K562 (cell line): Measurements from ENCODE around the gene ZCCHC17. TPM values are rescaled to one million over a fixed set of nuclear protein-coding genes. Genes with fewer than 3 reads are reported as not detected.

Source experiments
- ATAC-seq: fragments of 200-7000 bp; cut with Tn5 transposase; 3 replicates; pipeline ENCODE4 v1.9.1; 2020; ENCODE audit warnings: moderate library complexity
- BruUV-seq: library from RNA; stranded (reverse); fragments of 400-500 nt; replicated peaks from 2 replicates; lab custom pipeline; 2021; lab: Mats Ljungman, UMichigan
- CTCF ChIA-PET: fragments of 300-600 bp; formaldehyde crosslinking; extraction: SDS; loops from one replicate; lab custom pipeline; 2021; ENCODE audit warnings: low intra/inter-chr PET ratio; lab: Yijun Ruan, JAX
- POLR2A ChIA-PET: fragments of 300-600, 350-650 bp; sonication (Branson Sonifier 250); formaldehyde crosslinking; extraction: SDS; loops from one replicate; lab custom pipeline; 2021; ENCODE audit warnings: antibody characterized with exemption, inconsistent platforms; lab: Yijun Ruan, JAX
- DNase-seq, 4 experiments: peaks; one replicate each; pipeline versions ENCODE4 v3.0.0 to v3.0.0-alpha.2; 2011 to 2018; ENCODE audit warnings: low spot score in 3 of 4, mixed read lengths in 3 of 4; ENCODE audit errors: extremely low read depth in 1 of 4
- FAIRE-seq: peaks from 2 replicates; lab custom pipeline; 2011; peaks lifted over from hg19 to GRCh38; lab: Jason Lieb, UNC
- H2AFZ ChIP-seq: 2 replicates; pipeline ENCODE4 v1.6.0; 2011; ENCODE audit warnings: low read depth, low read length, control low read depth, inconsistent platforms
- H3K27ac ChIP-seq: fragments of 200-600 bp; 3 replicates; pipeline ENCODE4 v1.8.0; 2011; ENCODE audit warnings: low read depth, mild to moderate bottlenecking, control low read depth, inconsistent platforms, low read length, moderate library complexity, mixed read lengths; ENCODE audit errors: extremely low read depth
- H3K27me3 ChIP-seq, 2 experiments: fragments of 300-600 bp in 1 of 2; 2 replicates in 1 of 2; 3 replicates in 1 of 2; pipeline versions ENCODE4 v1.6.0 to v1.8.0; 2011; ENCODE audit warnings: inconsistent platforms in 2 of 2, low read length in 2 of 2, mild to moderate bottlenecking in 1 of 2, mixed read lengths in 1 of 2, moderate library complexity in 1 of 2; ENCODE audit not compliant: control insufficient read depth in 2 of 2, insufficient read depth in 2 of 2
- H3K36me3 ChIP-seq: fragments of 300-600 bp; 3 replicates; pipeline ENCODE4 v1.8.0; 2011; ENCODE audit warnings: mild to moderate bottlenecking, low read length, inconsistent platforms; ENCODE audit not compliant: control insufficient read depth, insufficient read depth
- H3K4me1 ChIP-seq, 2 experiments: fragments of 200-600 bp in 1 of 2; replicated peaks in 1 of 2; 2 replicates in 1 of 2; 3 replicates in 1 of 2; pipeline versions ENCODE4 v1.5.1 to v1.8.0; 2011; ENCODE audit warnings: inconsistent platforms in 2 of 2, low read length in 2 of 2, mild to moderate bottlenecking in 1 of 2, mixed read lengths in 1 of 2, moderate library complexity in 1 of 2; ENCODE audit not compliant: control insufficient read depth in 2 of 2, insufficient read depth in 2 of 2
- H3K4me2 ChIP-seq: 2 replicates; pipeline ENCODE4 v1.6.1; 2011; ENCODE audit warnings: low read length, control low read depth, inconsistent platforms, mixed read lengths; ENCODE audit not compliant: insufficient read depth
- H3K4me3 ChIP-seq: fragments of 200-600 bp; sonication (generic), shearing (Covaris generic); 2 replicates; pipeline ENCODE4 v1.5.1; 2016; ENCODE audit warnings: control low read depth, inconsistent platforms
- H3K79me2 ChIP-seq: fragments of 200-600 bp; 3 replicates; pipeline ENCODE4 v1.8.0; 2011; ENCODE audit warnings: low read length, inconsistent platforms; ENCODE audit not compliant: control insufficient read depth, insufficient read depth
- H3K9ac ChIP-seq, 2 experiments: 2 replicates each; pipeline versions ENCODE4 v1.6.0 to v1.6.1; 2011; ENCODE audit warnings: low read depth in 2 of 2, low read length in 2 of 2, control low read depth in 1 of 2, inconsistent platforms in 1 of 2, mild to moderate bottlenecking in 1 of 2, mixed read lengths in 1 of 2; ENCODE audit not compliant: insufficient read depth in 1 of 2
- H3K9me1 ChIP-seq: one replicate; pipeline ENCODE4 v1.6.0; 2011; ENCODE audit warnings: inconsistent platforms, mild to moderate bottlenecking, low read length, moderate library complexity; ENCODE audit not compliant: control insufficient read depth, insufficient read depth
- H3K9me3 ChIP-seq: replicated peaks from 2 replicates; pipeline ENCODE4 v1.5.1; 2011; ENCODE audit warnings: low read depth, low read length, inconsistent platforms; ENCODE audit not compliant: control insufficient read depth, insufficient read depth
- H4K20me1 ChIP-seq: replicated peaks from 2 replicates; pipeline ENCODE4 v1.6.1; 2011; ENCODE audit warnings: low read length, inconsistent platforms, mixed read lengths; ENCODE audit not compliant: control insufficient read depth, insufficient read depth
- ARNT ChIP-seq, 2 experiments: fragments of 450-650 bp; IDR thresholded peaks; 2 replicates each; pipeline ENCODE4 v1.6.1; 2016; ENCODE audit warnings: mild to moderate bottlenecking in 1 of 2
- CAMTA2 ChIP-seq: fragments of 250-450 bp; sonication (Bioruptor Pico); conservative IDR thresholded peaks from 2 replicates; pipeline ENCODE4 v1.5.1; 2022
- CHD1 ChIP-seq: fragments of 200-600 bp; sonication (generic); IDR thresholded peaks from one replicate; pipeline ENCODE4 v1.6.1; 2012; ENCODE audit warnings: mild to moderate bottlenecking, moderate library complexity, low read length, inconsistent platforms
- COPS2 ChIP-seq: fragments of 450-650 bp; conservative IDR thresholded peaks from 2 replicates; pipeline ENCODE4 v1.6.1; 2016; ENCODE audit warnings: mild to moderate bottlenecking, moderate library complexity
- CREB3 ChIP-seq: fragments of 450-650 bp; conservative IDR thresholded peaks from 2 replicates; pipeline ENCODE4 v1.6.1; 2016; ENCODE audit warnings: missing genetic modification characterization, low read depth, mild to moderate bottlenecking, missing compliant biosample characterization, moderate library complexity
- CXXC5 ChIP-seq: fragments of 250-450 bp; sonication (Bioruptor Pico); IDR thresholded peaks from 2 replicates; pipeline ENCODE4 v1.8.0; 2022; ENCODE audit warnings: inconsistent platforms, mild to moderate bottlenecking, moderate library complexity
- HSF4 ChIP-seq: fragments of 250-450 bp; sonication (Bioruptor Pico); IDR thresholded peaks from 2 replicates; pipeline ENCODE4 v2.1.2; 2022; ENCODE audit warnings: mild to moderate bottlenecking, moderate library complexity, borderline replicate concordance
- KAT2B ChIP-seq: IDR thresholded peaks from one replicate; pipeline ENCODE4 v1.6.1; 2012; ENCODE audit warnings: low read depth, mild to moderate bottlenecking, control low read depth, inconsistent platforms, low read length, moderate library complexity
- PCBP1 ChIP-seq: fragments of 200-400 bp; formaldehyde crosslinking; IDR thresholded peaks from 2 replicates; pipeline ENCODE4 v1.6.1; 2018; ENCODE audit warnings: mild to moderate bottlenecking, low read depth, low read length; ENCODE audit not compliant: poor library complexity, severe bottlenecking
- SRSF7 ChIP-seq: fragments of 200-400 bp; formaldehyde crosslinking; optimal IDR thresholded peaks from 2 replicates; pipeline ENCODE3; 2017; ENCODE audit warnings: mild to moderate bottlenecking, low read depth, low read length
- TAF15 ChIP-seq: fragments of 200-400 bp; formaldehyde crosslinking; IDR thresholded peaks from 2 replicates; pipeline ENCODE4 v1.6.1; 2017; ENCODE audit warnings: mild to moderate bottlenecking, low read depth, low read length, moderate library complexity
- ZNF395 ChIP-seq: fragments of 200-800 bp; sonication (Bioruptor generic); IDR thresholded peaks from 2 replicates; pipeline ENCODE4 v1.6.1; 2017; ENCODE audit warnings: missing genetic modification characterization, missing compliant biosample characterization
- WGBS: fragments of 100-300 bp; shearing (Covaris generic); methylation state at CpG from one replicate; pipeline ENCODE4 v1.1.6; 2016; ENCODE audit warnings: low coverage, mixed read lengths; ENCODE audit not compliant: insufficient coverage; ENCODE audit errors: missing lambda C conversion rate; 5-methylcytosine and 5-hydroxymethylcytosine counted together
- in situ Hi-C: fragments of 300-500 bp; cut with MboI; formaldehyde crosslinking; loops from 4 replicates; pipeline ENCODE4 v1.15.0; 2018; ENCODE audit warnings: inconsistent platforms, mixed read lengths
- intact Hi-C: fragments of 100-400 bp; cut with micrococcal nuclease; formaldehyde crosslinking; loops from 2 replicates; pipeline ENCODE4 v1.14.2; 2022
- polyA plus RNA-seq, 8 experiments: library from polyadenylated mRNA; depleted of rRNA in 4 of 8; stranded (reverse) in 5 of 8; unstranded in 3 of 8; fragments of >200 nt; fragmentation: Nextera tagmentation in 2 of 8; fragmentation: Illumina TruSeq in 1 of 8; extraction: Ambion mirVana in 2 of 8; extraction: Trizol in 1 of 8; gene quantifications; 2 replicates each; pipeline versions ENCODE4 v1.2.1 to v1.2.3, GENCODE V29; 2011 to 2014; ENCODE audit warnings: inconsistent platforms in 1 of 8, missing spikeins in 1 of 8
- total RNA-seq, 7 experiments: library from RNA; depleted of rRNA in 6 of 7; stranded (reverse); fragments of >200 nt in 6 of 7; fragmentation: Illumina TruSeq in 2 of 7; extraction: Trizol in 2 of 7; gene quantifications; 2 replicates each; pipeline versions ENCODE4 v1.2.1 to v1.2.3, GENCODE V29; 2011 to 2021; ENCODE audit warnings: low replicate concordance in 1 of 7

The ZCCHC17 gene
- total and polyA plus RNA-seq, 9 of the 15 experiments (the other 6 are each of a cell fraction or from before 2014, with no cell fraction given): 46.9 to 150 (median 74.7) TPM

GRCh38 chr1:31310198-31310597 is 13.4 kb downstream of the ZCCHC17 start:
- Histone ChIP-seq H4K20me1 (no peaks in the 10 kb centered on the region), H3K79me2 (peaks cover 10% of the 10 kb centered on the region; the same call in 2 of the 3 replicates), H3K9me3 (no peaks in the 10 kb centered on the region), H3K27me3 (no peaks in the 10 kb centered on the region), H3K4me2 (no peak overlapping the region), H3K4me3 (no peak overlapping the region), H3K9ac (no peak overlapping the region), H2AFZ (no peak overlapping the region), H3K36me3 (peaks cover 60% of the 10 kb centered on the region; the same call in 2 of the 3 replicates), H3K27ac (no peak overlapping the region), H3K4me1 (no peaks in the 10 kb centered on the region), H3K9me1 (no peaks in the 10 kb centered on the region)
- no peak for TF ChIP-seq ZNF395
- no peak for TF ChIP-seq PCBP1
- TF ChIP-seq KAT2B: no peak
- no peak for TF ChIP-seq ARNT (IDR thresholded peaks at IDR 0.05)
- TF ChIP-seq CAMTA2: no peak
- no peak for TF ChIP-seq CREB3
- TF ChIP-seq SRSF7: no peak
- no peak for TF ChIP-seq HSF4 (CRISPR knock-in tag)
- TF ChIP-seq CXXC5 (CRISPR knock-in tag): no peak
- TF ChIP-seq CHD1: no peak
- no peak for TF ChIP-seq TAF15
- no peak for TF ChIP-seq COPS2
- DNase-seq: no peak
- FAIRE-seq: no peak
- BruUV-seq: no TSS peak
- ChIA-PET CTCF (no interaction called here), POLR2A (interaction anchor here (0.5 to 5.4 kb wide), 2 partner anchors 13 to 79 kb away, joined by 3 to 25 read pairs; partner anchors contain the start of genes SNRNP40 and ZCCHC17)
- WGBS: 78% methylated on average over 4 of the region's 4 CpGs
- no peak for ATAC-seq
- in situ Hi-C loops (no loop called here), intact Hi-C loops (no loop called here)
